ENCODE data around the gene MAP4K3. TPM values are rescaled to one million over a fixed set of nuclear protein-coding genes. Genes with fewer than 3 reads are reported as not detected.
"Not testable (repeated sequence)": the region's sequence is repeated elsewhere in the genome, so short reads cannot be mapped to it uniquely, and the experiment has no call there.

The MAP4K3 gene
- total and polyA plus RNA-seq, 10 of the 15 experiments (the other 5 are each of a cell fraction or from before 2014, with no cell fraction given) = 0.04 to 0.95 (median 0.21) TPM; not detected in 1

DNA sequence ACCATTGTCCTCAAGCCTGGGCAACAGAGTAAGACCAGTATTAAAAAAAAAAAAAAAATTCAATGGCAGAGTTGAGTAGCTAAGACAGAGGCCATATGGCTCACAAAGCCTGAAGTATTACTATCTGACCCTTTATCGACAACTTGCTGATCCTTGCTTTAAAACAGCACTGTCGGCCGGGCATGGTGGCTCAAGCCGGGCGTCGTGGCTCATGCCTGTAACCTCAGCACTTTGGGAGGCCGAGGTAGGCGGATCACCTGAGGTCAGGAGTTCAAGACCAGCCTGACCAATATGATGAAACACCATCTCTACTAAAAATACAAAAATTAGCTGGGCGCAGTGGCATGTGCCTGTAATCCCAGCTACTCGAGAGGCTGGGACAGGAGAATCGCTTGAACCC lies 53.0 kb downstream of the MAP4K3 start:
- H3K4me1 ChIP-seq (ENCODE audit: control insufficient read depth, insufficient read depth, low read length); H3K9ac ChIP-seq (ENCODE audit: control insufficient read depth, insufficient read depth, low read length); H4K20me1 ChIP-seq (ENCODE audit: control insufficient read depth, insufficient read depth); BruUV-seq (replicated peaks); H3K27ac ChIP-seq (ENCODE audit: control insufficient read depth, insufficient read depth); H3K4me3 ChIP-seq; H3K4me2 ChIP-seq (ENCODE audit: control insufficient read depth, insufficient read depth); H3K9me3 ChIP-seq (replicated peaks; ENCODE audit: control insufficient read depth, insufficient read depth, low read length); DNase-seq (ENCODE audit: low read depth, low spot score); H2AFZ ChIP-seq (ENCODE audit: control insufficient read depth, low read depth, low read length); POLR2A ChIA-PET; RAD21 ChIA-PET (ENCODE audit: unreplicated experiment); ATAC-seq; intact Hi-C loops (cut with micrococcal nuclease; ENCODE audit: unreplicated experiment); H3K27me3 ChIP-seq (replicated peaks in 1 of 2; ENCODE audit: control insufficient read depth in 2 of 2, insufficient read depth in 2 of 2, low read length in 1 of 2); H3K36me3 ChIP-seq (ENCODE audit: control insufficient read depth in 2 of 2, insufficient read depth in 2 of 2, low read length in 1 of 2); FAIRE-seq; H3K79me2 ChIP-seq (ENCODE audit: control insufficient read depth, insufficient read depth, low read length): not testable (repeated sequence)
- in situ Hi-C loops (cut with MboI) = loop anchor here (10.0 kb wide), 1 partner anchor 341 kb away; no protein-coding TSS in a partner anchor
- ChIA-PET SMC1A (ENCODE audit: uncharacterized antibody, unreplicated experiment) (interaction anchor here (0.5 to 0.7 kb wide), 2 partner anchors 81 to 125 kb away, joined by 3 to 4 read pairs; no protein-coding TSS in a partner anchor), CTCF (interaction anchor here (0.6 kb wide), 1 partner anchor 192 kb away, joined by 3 read pairs; no protein-coding TSS in a partner anchor)
- 99% methylated on average over 11 of the region's 11 CpGs for WGBS (ENCODE audit: insufficient coverage, insufficient replicate concordance, low lambda C conversion rate, missing lambda C conversion rate)

GRCh38 chr2:39383146-39383545 lies 53.9 kb downstream of the MAP4K3 start:
- Histone ChIP-seq H2AFZ (ENCODE audit: control insufficient read depth, low read depth, low read length) (no peak overlapping the region), H3K36me3 (ENCODE audit: control insufficient read depth in 2 of 2, insufficient read depth in 2 of 2, low read length in 1 of 2) (no peaks in the 10 kb centered on the region), H3K4me2 (ENCODE audit: control insufficient read depth, insufficient read depth) (no peak overlapping the region), H3K4me3 (no peak overlapping the region), H3K9me3 (replicated peaks; ENCODE audit: control insufficient read depth, insufficient read depth, low read length) (no peaks in the 10 kb centered on the region; the same call in 2 of the 3 replicates), H3K27ac (ENCODE audit: control insufficient read depth, insufficient read depth) (no peak overlapping the region), H3K4me1 (ENCODE audit: control insufficient read depth, insufficient read depth, low read length) (no peaks in the 10 kb centered on the region; the same call in 1 of the 2 replicates), H3K9ac (ENCODE audit: control insufficient read depth, insufficient read depth, low read length) (no peak overlapping the region), H3K27me3 (replicated peaks in 1 of 2; ENCODE audit: control insufficient read depth in 2 of 2, insufficient read depth in 2 of 2, low read length in 1 of 2) (no peaks in the 10 kb centered on the region), H3K79me2 (ENCODE audit: control insufficient read depth, insufficient read depth, low read length) (no peaks in the 10 kb centered on the region), H4K20me1 (ENCODE audit: control insufficient read depth, insufficient read depth) (no peaks in the 10 kb centered on the region)
- ATAC-seq = no peak
- ChIA-PET RAD21 (ENCODE audit: unreplicated experiment) (no interaction called here), SMC1A (ENCODE audit: uncharacterized antibody, unreplicated experiment) (interaction anchor here (0.7 kb wide), 1 partner anchor 125 kb away, joined by 3 read pairs; no protein-coding TSS in a partner anchor), CTCF (no interaction called here), POLR2A (no interaction called here)
- BruUV-seq (replicated peaks) = no TSS peak
- FAIRE-seq = no peak
- in situ Hi-C loops (cut with MboI) = loop anchor here (10.0 kb wide), 1 partner anchor 342 kb away; no protein-coding TSS in a partner anchor
- intact Hi-C loops (cut with micrococcal nuclease; ENCODE audit: unreplicated experiment) = no loop called here
- DNase-seq (ENCODE audit: low read depth, low spot score) = no peak
- 76% methylated on average over 6 of the region's 6 CpGs for WGBS (ENCODE audit: insufficient coverage, insufficient replicate concordance, low lambda C conversion rate, missing lambda C conversion rate)
- TF ChIP-seq ZBTB33 (IDR thresholded peaks at IDR 0.05) = no peak
- TF ChIP-seq SRF (IDR thresholded peaks at IDR 0.05; ENCODE audit: low read depth in 2 of 2, low read length in 2 of 2) = no peak
- TF ChIP-seq, protein P1, sequence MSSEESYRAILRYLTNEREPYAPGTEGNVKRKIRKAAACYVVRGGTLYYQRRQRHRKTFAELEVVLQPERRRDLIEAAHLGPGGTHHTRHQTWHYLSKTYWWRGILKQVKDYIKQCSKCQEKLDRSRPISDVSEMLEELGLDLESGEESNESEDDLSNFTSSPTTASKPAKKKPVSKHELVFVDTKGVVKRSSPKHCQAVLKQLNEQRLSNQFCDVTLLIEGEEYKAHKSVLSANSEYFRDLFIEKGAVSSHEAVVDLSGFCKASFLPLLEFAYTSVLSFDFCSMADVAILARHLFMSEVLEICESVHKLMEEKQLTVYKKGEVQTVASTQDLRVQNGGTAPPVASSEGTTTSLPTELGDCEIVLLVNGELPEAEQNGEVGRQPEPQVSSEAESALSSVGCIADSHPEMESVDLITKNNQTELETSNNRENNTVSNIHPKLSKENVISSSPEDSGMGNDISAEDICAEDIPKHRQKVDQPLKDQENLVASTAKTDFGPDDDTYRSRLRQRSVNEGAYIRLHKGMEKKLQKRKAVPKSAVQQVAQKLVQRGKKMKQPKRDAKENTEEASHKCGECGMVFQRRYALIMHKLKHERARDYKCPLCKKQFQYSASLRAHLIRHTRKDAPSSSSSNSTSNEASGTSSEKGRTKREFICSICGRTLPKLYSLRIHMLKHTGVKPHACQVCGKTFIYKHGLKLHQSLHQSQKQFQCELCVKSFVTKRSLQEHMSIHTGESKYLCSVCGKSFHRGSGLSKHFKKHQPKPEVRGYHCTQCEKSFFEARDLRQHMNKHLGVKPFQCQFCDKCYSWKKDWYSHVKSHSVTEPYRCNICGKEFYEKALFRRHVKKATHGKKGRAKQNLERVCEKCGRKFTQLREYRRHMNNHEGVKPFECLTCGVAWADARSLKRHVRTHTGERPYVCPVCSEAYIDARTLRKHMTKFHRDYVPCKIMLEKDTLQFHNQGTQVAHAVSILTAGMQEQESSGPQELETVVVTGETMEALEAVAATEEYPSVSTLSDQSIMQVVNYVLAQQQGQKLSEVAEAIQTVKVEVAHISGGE (CRISPR knock-in tag; IDR thresholded peaks at IDR 0.05) = no peak
- no peak for TF ChIP-seq TAF1 (IDR thresholded peaks at IDR 0.05; ENCODE audit: borderline replicate concordance, low read depth, low read length)
- TF ChIP-seq, protein P2, sequence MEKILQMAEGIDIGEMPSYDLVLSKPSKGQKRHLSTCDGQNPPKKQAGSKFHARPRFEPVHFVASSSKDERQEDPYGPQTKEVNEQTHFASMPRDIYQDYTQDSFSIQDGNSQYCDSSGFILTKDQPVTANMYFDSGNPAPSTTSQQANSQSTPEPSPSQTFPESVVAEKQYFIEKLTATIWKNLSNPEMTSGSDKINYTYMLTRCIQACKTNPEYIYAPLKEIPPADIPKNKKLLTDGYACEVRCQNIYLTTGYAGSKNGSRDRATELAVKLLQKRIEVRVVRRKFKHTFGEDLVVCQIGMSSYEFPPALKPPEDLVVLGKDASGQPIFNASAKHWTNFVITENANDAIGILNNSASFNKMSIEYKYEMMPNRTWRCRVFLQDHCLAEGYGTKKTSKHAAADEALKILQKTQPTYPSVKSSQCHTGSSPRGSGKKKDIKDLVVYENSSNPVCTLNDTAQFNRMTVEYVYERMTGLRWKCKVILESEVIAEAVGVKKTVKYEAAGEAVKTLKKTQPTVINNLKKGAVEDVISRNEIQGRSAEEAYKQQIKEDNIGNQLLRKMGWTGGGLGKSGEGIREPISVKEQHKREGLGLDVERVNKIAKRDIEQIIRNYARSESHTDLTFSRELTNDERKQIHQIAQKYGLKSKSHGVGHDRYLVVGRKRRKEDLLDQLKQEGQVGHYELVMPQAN (conservative IDR thresholded peaks at IDR 0.05) = no peak
- TF ChIP-seq IKZF1 (conservative IDR thresholded peaks at IDR 0.05) = no peak
- TF ChIP-seq MAX (IDR thresholded peaks at IDR 0.05; ENCODE audit: low read depth, low read length) = no peak
- no peak for TF ChIP-seq JUND (IDR thresholded peaks at IDR 0.05; ENCODE audit: low read depth, low read length)
- TF ChIP-seq ZNF207 (IDR thresholded peaks at IDR 0.05; ENCODE audit: borderline replicate concordance) = no peak
